ENCODE results near the gene ADAM23. TPM values are rescaled to one million over a fixed set of nuclear protein-coding genes. Genes with fewer than 3 reads are reported as not detected.

Gene ADAM23
- total RNA-seq, 6 experiments from 2014 or later, result 0.47 to 2.6 (median 1.2) TPM

- no peak for DNase-seq
- Mint-ChIP-seq H3K4me3 (no peak overlapping the region), H3K27ac (no peak overlapping the region), H3K36me3 (ENCODE audit: low read depth) (no peaks in the 10 kb centered on the region), H3K9me3 (peaks cover 3% of the 10 kb centered on the region; the same call in 1 of the 2 replicates), H3K27me3 (ENCODE audit: insufficient read depth) (peaks cover 2% of the 10 kb centered on the region), H3K4me1 (ENCODE audit: low read depth) (no peaks in the 10 kb centered on the region)
- TF ChIP-seq CTCF (IDR thresholded peaks at IDR 0.05), result no peak
These were observed 118.6 kb downstream of the ADAM23 start for GRCh38 chr2:206561962-206562361.

GRCh38 chr2:206562375-206562774 lies 119.0 kb downstream of the ADAM23 start:
- H3K4me3 Mint-ChIP-seq, result no peak overlapping the region
- H3K27ac Mint-ChIP-seq, result no peak overlapping the region
- TF ChIP-seq CTCF (IDR thresholded peaks at IDR 0.05), result no peak

GRCh38 chr2:206563374-206563773 lies 120.0 kb downstream of the ADAM23 start:
- H3K36me3 Mint-ChIP-seq (ENCODE audit: low read depth), result no peaks in the 10 kb centered on the region
- peaks cover 2% of the 10 kb centered on the region for H3K27me3 Mint-ChIP-seq (ENCODE audit: insufficient read depth)
- H3K4me1 Mint-ChIP-seq (ENCODE audit: low read depth), result no peaks in the 10 kb centered on the region

More at GRCh38 chr2:206562375-206562774, 119.0 kb downstream of the ADAM23 start:
- peaks cover 2% of the 10 kb centered on the region for H3K27me3 Mint-ChIP-seq (ENCODE audit: insufficient read depth)
- no peak for DNase-seq
- H3K4me1 Mint-ChIP-seq (ENCODE audit: low read depth), result no peaks in the 10 kb centered on the region
- H3K36me3 Mint-ChIP-seq (ENCODE audit: low read depth), result no peaks in the 10 kb centered on the region
- peaks cover 3% of the 10 kb centered on the region; the same call in 1 of the 2 replicates for H3K9me3 Mint-ChIP-seq

GRCh38 chr2:206565666-206566065 lies 122.3 kb downstream of the ADAM23 start:
- Mint-ChIP-seq H3K27me3 (ENCODE audit: insufficient read depth) (peaks cover 2% of the 10 kb centered on the region), H3K9me3 (peaks cover 9% of the 10 kb centered on the region), H3K27ac (no peak overlapping the region), H3K4me1 (ENCODE audit: low read depth) (no peaks in the 10 kb centered on the region), H3K4me3 (no peak overlapping the region), H3K36me3 (ENCODE audit: low read depth) (no peaks in the 10 kb centered on the region)
- no peak for DNase-seq
- no peak for TF ChIP-seq CTCF (IDR thresholded peaks at IDR 0.05)

More at GRCh38 chr2:206563374-206563773, 120.0 kb downstream of the ADAM23 start:
- Mint-ChIP-seq H3K9me3 (peaks cover 9% of the 10 kb centered on the region), H3K4me3 (no peak overlapping the region), H3K27ac (no peak overlapping the region)
- TF ChIP-seq CTCF (IDR thresholded peaks at IDR 0.05), result no peak
- DNase-seq, result no peak

GRCh38 chr2:206569470-206569869 lies 126.1 kb downstream of the ADAM23 start:
- H3K36me3 Mint-ChIP-seq (ENCODE audit: low read depth), result no peaks in the 10 kb centered on the region
- peaks cover 6% of the 10 kb centered on the region for H3K9me3 Mint-ChIP-seq
- DNase-seq, result no peak
- no peak for TF ChIP-seq CTCF (IDR thresholded peaks at IDR 0.05)
- H3K4me1 Mint-ChIP-seq (ENCODE audit: low read depth), result no peaks in the 10 kb centered on the region
- peaks cover 2% of the 10 kb centered on the region; the same call in 1 of the 2 replicates for H3K27me3 Mint-ChIP-seq (ENCODE audit: insufficient read depth)
- H3K4me3 Mint-ChIP-seq, result no peak overlapping the region
- no peak overlapping the region for H3K27ac Mint-ChIP-seq

GRCh38 chr2:206570199-206570598 lies 126.9 kb downstream of the ADAM23 start:
- no peaks in the 10 kb centered on the region for H3K36me3 Mint-ChIP-seq (ENCODE audit: low read depth)
- H3K9me3 Mint-ChIP-seq, result peaks cover 6% of the 10 kb centered on the region
- H3K4me3 Mint-ChIP-seq, result no peak overlapping the region
- DNase-seq, result no peak
- TF ChIP-seq CTCF (IDR thresholded peaks at IDR 0.05), result no peak
- H3K27ac Mint-ChIP-seq, result no peak overlapping the region
- no peaks in the 10 kb centered on the region for H3K4me1 Mint-ChIP-seq (ENCODE audit: low read depth)
- H3K27me3 Mint-ChIP-seq (ENCODE audit: insufficient read depth), result peaks cover 2% of the 10 kb centered on the region; the same call in 1 of the 2 replicates

Data from HFFc6 (cell line).